Vagina (tissue), 2 donors: ENCODE measurements around the gene GLB1L3.

Experiments
- POLR2A ChIP-seq, 2 donors: fragments of 450-650 bp; IDR thresholded peaks; one replicate each; pipeline ENCODE4 v1.6.1; 2017; ENCODE audit warnings: antibody characterized with exemption in 2 of 2, mild to moderate bottlenecking in 2 of 2, moderate library complexity in 2 of 2
- TF ChIP-seq, protein P1 (sequence below), 3 experiments: fragments of 450-650 bp in 2 of 3; fragments of 200-600 bp in 1 of 3; sonication (generic) in 1 of 3; IDR thresholded peaks; one replicate each; pipeline ENCODE4 v1.5.1; 2017 to 2019; ENCODE audit warnings: antibody characterized with exemption in 3 of 3, mild to moderate bottlenecking in 2 of 3, moderate library complexity in 2 of 3

DNA sequence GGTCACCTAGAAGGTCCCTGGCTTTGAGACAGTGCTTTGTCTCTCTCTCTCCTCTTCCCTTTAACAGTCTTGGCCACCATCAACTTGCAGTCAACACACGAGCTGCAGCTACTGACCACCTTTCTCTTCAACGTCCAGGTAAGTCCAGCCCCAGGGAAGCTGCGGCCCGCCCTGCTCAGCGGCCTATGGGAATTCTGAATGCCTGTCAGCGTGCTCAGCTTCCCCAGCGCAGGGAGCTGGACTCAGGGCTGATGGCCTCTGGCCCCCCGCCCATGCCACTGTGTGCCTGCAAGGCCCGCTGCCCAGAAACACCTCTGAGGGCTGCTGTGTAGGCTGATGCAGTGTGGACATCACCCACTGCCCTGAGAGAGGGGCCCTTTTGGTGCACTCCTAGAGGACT lies 88.1 kb downstream of the GLB1L3 start:
- TF ChIP-seq, protein P1, sequence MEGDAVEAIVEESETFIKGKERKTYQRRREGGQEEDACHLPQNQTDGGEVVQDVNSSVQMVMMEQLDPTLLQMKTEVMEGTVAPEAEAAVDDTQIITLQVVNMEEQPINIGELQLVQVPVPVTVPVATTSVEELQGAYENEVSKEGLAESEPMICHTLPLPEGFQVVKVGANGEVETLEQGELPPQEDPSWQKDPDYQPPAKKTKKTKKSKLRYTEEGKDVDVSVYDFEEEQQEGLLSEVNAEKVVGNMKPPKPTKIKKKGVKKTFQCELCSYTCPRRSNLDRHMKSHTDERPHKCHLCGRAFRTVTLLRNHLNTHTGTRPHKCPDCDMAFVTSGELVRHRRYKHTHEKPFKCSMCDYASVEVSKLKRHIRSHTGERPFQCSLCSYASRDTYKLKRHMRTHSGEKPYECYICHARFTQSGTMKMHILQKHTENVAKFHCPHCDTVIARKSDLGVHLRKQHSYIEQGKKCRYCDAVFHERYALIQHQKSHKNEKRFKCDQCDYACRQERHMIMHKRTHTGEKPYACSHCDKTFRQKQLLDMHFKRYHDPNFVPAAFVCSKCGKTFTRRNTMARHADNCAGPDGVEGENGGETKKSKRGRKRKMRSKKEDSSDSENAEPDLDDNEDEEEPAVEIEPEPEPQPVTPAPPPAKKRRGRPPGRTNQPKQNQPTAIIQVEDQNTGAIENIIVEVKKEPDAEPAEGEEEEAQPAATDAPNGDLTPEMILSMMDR (IDR thresholded peaks at IDR 0.05) = no peak
- TF ChIP-seq POLR2A (IDR thresholded peaks at IDR 0.05) = no peak
